Stimulated activated CD4-positive, alpha-beta T cell treated with anti-CD3 and anti-CD28 coated beads, TNF-alpha, amount 100 ng/mL, for 48 hours (primary cell): ENCODE measurements around the gene SLC9A1.

Experiments used
- DNase-seq, 3 donors: peaks; one replicate each; pipeline ENCODE4 v3.0.0-alpha.2; 2020; ENCODE audit warnings: low read depth in 3 of 3

The SLC9A1 gene

DNA sequence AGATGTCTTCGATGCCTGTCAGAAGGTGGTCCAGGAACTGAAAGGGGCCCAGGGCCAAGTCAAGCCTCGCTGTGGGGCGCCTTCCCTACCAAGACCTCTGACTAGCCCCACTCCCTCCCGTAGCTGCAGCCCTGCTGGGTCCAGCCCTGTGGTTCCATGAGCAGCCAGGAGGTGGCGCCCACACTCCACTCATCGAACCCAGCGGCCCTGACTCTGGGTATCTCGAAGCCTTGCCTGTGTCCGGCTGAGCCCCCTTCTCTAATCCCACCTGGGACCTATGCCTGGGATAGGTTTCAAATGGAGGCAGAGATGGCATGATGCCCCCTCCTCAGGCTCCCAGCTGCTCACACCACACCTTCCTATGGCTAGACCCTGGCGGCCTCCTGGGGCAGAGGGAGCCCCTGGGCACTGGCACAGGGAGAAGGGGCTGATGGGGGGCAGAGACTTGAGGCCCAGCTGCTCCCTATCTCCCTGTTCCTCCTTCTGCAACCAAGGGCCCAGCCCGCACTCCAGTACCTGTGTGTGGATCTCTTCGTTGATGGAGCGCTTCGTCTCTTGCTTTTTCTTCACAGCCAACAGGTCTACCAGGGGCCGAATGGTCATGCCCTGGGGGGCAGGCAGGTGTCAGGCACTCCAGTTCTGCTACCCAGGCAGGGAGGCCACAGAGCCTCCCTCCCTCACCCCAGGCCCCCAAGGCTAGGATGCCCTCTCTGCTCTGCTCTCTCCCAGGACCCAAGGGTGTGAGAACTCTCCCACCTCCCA lies 52.0 kb downstream of the SLC9A1 start:
- DNase-seq, result peak; percentile 57 to 72 (median 71)

DNA sequence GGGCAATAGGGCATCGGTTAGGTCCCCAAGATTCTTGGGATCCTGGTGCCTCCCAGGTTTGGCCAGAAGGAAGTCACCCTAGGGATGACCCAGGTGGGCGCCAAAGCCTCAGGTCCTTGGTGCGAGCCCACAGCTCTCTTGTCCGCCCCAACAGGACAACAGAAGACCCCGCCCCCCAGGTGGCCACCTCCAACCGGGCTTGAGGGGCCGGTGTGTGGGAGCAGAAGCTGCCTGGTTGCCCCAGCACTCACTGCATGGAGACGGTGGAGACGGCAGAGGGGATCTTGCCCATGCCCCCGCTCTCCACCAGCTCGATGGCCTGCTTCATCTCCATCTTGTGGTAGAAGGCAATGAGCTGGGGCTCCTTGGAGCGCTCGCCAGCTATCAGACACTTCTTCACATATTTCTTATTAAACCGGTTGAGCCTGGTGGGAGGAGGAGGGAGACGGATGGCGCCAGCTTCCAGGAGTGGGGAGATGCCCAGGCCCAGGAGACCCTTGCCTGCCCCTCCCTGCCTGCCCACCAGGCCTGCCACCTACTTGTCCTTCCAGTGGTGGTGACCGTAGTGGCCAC lies 52.7 kb downstream of the SLC9A1 start:
- no peak for DNase-seq

DNA sequence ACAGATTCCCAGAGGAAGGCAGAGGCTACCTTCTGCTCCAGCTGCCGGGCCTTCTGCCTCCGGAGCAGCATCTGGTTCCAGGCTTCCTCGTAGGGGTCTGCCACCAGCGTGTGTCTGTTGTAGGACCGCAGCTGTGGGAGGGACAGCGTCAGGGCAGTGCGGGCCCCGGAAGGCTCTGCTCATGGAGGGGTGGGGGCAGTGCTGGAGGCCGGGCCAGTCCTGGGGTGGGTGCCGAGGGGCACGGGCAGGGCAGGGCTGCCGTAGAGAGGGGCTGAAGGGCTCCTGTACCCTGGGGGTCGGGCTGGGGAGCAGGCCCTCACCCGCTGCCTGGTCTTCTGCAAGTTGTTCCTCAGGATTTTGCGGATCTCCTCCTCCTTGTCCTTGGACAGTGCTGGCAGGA lies 53.2 kb downstream of the SLC9A1 start:
- no peak for DNase-seq

DNA sequence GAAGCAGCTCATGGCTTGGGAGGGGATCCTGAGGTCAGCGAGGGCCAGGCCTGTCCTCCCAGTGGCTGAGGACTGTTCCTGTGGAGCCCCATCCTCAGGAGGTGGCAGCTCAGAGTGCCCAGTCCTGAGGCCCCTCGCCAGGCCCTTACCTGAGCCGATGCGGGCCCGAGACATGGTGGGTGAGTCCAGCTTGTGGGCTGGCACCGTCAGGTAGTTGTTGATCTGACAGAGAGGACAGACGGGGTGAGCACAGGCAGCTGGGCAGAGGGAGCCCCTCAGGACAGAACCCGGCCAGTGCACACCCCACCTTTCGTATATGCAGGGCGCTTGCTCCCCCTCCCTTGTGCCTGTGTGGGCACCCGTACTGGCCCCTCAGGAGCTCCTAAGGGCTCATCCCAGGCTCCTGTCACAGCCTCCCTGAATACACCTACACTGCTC lies 53.9 kb downstream of the SLC9A1 start:
- DNase-seq, result no peak

DNA sequence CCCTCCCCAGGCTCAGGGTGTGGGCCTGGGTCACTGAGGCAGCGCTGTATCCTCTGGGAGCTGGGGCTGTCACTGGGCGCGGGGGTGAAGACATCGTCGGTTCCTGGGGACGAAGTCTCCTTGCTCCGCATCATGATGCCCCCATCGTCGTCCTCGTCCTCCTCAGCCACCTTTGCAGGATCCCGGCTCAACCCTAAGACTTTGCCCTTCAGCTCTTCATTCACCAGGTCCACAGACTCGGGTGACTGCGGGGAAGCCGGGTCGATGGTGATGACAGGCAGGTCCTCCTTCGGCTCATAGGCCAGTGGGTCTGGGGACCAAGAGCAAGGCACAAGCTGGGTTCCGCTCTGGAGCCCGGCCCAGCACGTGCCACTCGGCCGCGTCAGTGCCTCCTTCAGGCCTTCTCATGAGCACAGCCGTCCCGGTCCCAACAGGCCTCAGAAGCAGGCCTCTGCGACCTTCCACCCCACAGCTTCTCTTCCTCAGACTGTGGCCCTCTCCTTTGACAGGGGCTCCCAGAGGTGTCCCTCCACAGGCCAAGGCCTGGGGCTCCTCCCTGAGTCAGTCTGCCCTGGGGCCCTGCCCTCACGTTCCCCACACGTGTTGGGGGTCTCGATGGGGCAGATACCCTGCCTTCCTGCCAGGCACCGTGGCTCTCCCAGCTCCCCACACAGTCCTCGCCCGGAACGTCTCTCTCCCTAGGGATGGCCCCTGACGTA lies 54.4 kb downstream of the SLC9A1 start:
- no peak for DNase-seq

DNA sequence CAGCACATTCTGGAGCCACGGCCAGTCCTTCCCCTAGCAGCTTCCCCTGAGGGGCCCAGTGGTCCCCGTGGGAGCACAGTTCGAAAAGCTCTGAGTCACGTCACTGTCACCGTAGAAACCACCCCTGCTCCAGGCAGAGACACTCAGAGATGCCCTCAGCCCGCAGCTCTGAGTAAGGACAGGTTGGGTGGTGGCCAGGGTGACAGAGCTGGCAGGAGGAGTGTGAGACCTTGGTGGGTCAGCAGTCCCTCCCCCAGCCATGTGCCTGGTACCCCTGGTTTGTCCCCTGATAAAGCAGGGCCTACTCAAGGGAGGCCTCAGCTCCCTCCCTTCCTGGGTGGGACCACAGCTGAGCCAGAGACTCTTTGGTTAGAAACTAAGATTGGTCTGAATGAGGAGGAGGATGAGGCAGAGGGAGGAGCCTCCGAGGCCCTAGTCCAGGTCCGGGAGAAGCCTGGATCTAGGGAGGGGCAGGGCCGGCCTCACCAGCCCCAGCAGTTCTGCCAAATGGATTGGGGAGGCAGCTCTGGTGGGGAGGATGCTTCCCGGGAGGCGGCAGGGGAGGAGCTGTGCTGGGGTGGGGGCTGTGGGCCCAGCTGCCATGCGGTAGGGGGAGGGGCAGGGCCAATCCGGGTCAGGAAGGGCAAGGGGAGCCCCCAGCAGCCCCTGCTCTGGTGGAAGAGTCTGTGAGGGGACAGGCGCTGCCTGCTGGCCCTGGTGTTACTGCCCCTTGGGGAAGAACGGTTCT lies 55.2 kb downstream of the SLC9A1 start:
- DNase-seq, result peak in 1 of 3 donors; percentile 40

DNA sequence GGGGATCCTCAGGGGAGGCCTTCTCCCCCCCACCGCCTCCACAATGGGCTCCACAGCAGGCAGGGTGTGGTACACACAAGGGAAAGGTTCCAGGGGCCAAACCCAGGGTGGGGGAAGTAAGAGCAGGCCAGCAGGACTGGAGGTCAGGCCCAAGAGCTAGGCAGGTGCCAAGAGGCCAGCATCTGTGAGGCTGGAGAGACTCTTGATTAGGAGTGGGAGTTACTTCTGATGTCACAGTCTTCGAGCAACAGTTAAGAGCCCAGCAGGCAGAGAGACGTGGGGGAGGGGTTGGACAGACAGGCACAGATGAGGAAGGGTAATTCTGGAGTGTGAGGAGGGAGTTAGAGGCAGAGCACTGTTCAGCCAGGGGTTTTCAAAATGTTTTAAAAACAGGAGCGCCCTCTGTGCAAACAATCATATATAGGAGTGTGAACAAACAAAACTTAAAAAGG lies 55.8 kb downstream of the SLC9A1 start:
- DNase-seq, result no peak

DNA sequence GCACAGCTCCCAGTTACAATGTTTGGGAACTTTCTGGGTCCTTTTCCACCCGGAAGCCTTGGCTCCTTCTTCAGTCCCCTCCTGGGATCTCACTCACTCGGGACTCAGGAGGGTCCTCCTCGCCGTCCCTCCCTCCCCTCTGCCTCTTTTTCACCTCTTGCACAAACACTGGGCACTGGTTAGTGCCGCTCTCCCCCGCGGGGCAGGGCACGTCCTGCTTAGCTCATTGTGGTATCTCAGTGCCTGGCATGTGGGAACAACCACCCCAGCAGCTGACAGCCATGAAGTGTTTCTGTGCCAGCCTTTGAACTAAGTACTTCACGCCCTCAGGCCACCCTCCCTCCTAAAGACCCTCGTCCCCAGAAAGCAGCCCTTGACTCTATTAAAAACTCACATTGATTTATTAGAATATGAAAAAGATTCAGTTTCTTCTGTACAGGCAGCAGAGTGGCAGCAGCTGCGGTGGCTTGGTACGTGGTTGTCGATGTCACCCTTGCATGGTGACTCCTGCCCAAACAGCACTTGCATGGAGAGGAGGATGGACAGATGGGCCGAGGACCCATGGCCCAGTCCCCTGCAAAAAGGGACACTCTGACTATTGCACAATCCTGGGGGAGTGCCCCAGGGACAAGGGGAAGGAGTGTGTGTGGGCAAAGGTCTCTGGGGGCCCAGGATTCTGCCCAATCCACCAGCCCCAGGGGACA lies 56.3 kb downstream of the SLC9A1 start:
- no peak for DNase-seq

DNA sequence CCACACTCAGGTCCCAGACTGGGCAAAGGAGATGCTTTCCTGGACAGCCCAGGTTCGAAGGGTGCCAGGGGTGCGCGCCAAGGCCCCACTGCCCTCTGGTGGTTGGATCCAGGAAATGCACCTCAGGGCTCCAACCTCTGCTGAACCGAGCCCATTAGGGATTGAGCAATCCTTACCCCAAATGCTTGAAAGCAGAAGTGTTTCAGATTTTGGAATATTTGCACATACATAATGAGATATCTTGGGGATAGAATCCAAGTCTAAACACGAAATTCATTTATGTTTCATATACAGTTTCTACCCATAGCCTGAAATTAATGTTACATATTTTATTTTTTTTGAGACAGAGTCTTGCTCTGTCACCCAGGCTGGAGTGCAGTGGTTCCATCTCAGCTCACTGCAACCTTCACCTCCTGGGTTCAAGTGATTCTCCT lies 57.4 kb downstream of the SLC9A1 start:
- DNase-seq, result peak; percentile 57 to 63 (median 61)

DNA sequence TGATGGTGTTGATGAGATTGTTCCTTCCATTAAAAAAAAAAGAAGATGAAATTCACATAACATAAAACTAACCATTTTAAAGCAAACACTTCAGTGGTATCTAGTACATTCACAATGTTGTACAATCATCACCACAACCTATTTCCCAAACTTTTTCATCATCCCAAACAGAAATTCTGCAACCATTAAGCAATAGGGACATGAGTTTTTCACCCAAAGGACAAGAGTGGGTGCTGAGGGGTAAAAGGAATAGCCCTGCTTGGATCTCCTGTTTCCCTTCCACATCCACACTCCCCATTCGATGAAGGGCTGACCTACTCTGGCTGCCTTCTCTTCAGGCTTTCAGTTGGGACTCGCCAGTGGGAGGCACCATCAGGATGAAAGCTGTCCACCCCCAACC lies 59.3 kb downstream of the SLC9A1 start:
- no peak for DNase-seq

DNA sequence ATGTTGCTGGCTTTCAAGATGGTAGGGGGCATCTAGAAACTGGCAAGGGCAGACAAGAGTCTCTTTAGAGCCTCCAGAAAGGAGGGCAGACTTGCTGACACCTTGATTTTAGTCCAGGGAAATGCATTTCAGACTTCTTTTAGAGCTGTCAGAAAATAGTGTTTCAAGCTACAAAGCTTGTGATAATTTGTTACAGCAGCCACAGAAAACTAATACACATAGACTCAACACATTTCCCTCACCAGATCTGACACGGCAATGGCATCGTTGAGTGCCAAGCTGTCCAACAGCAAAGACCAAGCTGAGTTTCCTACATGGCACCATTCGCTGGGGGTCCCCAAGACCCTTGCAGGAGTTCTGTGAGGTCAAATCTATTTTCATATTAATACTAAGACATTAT lies 62.0 kb downstream of the SLC9A1 start:
- no peak for DNase-seq

DNA sequence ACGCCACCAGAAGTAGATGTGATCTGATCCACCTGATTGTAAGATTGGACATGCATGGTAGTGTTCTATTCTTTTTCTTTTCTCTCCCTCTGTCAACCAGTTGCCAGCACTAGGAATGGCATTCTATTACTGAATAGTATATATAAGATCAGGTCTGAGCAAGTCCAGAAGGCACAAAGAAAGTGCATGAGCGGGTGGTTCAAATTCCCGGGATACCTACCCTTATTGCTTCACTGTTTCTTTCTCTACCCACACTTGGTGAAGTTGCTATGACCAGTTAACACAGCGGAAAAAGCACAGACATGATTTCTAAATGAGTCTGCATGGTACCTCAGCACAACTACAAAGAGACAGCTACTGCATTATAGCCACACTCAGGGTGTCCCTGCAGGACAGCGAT lies 64.0 kb downstream of the SLC9A1 start:
- no peak for DNase-seq

DNA sequence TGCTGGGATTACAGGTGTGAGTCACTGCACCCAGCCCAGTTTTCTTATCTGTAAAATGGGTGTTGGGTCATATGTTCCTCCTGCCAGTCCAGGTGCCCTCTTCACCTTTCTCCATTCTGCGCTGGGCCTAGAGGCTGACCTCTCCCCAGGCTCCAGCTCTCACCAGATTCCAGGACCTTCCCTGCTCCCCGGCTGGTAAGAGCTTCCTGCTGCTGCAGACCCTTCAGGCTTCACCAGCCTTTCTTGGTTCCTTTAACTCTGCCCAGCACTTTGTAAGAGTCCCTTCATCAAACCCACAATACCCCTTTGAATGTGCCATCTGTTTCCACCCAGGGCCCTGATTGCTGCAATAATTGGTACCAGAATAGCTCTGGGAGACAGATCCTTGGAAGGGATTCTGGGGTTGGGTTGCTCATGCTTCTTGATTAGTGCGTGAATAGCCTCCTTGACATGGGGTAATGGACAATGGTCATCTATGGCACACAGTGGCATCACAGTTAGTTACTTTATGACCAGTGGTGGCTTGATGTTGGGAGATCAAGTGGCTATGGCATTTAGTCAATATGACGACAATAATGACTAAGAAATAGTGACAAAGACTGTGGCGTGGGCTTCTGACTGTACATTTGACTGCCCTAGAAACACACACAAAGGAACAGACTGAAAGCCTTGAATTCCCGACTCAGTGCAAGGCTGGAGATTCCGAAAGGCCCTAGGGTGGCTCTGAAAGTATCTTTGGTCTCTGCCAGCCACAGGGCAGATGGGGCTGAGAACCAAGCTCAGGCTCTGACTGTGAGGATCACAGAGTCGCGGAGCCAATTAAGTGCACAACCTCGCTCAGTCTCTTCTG lies 67.3 kb downstream of the SLC9A1 start:
- no peak for DNase-seq

DNA sequence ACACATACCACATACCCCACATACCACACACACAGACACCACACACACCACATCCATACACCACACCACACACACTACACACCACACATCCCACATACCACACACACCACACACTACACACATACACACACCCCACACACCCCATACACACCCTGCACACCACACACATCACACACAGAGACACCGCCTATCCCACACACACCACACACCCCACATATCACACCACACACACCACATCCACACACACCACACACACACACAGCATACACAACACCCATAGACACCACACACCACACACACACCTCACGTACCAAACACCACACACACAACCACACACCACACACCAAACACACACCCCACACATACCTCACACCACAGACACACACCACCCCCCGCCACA lies 68.3 kb downstream of the SLC9A1 start:
- no peak for DNase-seq

DNA sequence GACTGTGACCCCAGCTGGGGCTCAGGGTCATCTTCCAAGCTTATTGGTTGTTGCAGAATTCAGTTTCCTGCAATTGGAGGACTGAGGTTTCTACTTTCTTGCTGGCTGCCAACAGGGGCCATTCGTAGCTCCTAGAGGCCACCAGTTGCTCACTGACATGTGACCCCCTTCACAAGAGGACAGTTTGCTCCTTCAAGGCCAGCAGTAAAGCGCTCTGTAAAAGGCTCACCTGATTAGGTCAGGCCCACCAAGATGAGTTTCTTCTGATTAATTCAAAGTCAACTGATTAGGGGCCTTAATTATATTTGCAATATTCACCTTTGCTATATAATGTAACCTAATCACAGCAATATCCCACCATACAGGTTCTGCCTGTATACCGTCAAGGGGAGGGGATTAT lies 68.9 kb downstream of the SLC9A1 start:
- DNase-seq, result no peak

DNA sequence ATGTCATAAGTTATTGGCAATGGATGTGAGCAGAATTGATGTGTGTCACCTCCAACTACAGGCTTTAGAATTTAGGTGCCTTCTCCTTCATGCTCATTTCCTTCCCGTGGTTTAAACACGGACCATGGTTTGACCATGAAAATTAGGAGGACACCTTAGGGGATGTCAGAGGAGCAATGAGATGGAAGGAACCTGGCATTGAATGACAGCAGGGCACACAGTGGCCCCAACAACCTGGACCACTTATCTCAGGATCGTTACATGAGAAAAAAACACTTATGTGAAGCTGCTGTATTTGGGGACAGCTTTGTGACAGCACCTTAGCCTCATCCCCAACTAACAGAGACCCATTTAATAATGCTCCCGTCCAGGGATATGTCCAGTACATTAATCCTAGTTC lies 70.8 kb downstream of the SLC9A1 start:
- DNase-seq, result no peak

DNA sequence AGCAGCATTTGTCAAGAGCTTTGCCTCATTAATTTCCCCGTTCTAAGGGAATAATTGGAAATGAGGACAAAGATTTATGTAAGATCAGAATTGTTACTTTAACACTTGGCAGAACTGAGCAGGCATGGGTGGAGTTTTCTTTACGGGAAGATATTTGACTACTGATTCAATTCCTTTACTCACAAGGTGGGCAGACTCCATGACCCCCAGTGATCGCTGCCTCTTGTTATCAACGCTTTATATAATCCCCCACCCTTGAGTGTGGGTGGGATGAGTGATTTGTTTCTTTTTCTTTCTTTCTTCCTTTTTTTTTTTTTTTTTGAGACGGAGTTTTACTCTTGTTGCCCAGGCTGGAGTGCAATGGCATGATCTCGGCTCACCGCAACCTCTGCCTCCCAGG lies 77.0 kb downstream of the SLC9A1 start:
- DNase-seq, result no peak

DNA sequence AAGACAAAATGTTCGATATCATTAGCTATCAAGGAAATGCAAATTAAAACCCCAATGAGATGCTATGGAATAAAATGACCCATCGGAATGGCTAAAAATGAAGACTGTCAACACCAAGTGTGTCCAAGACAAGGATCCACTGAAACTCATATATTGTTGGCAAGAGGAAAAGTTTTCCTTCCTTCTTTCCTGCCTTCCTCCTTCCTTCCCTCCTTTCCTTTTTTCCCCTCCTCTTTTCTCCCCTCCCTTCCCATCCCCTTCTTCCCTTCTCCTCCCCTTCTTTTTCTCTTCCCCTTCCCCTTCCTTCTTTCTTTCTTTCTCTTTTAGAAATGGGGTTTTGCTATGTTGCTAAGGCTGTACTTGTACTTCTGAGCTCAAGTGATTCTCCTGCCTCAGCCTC lies 78.1 kb downstream of the SLC9A1 start:
- no peak for DNase-seq

DNA sequence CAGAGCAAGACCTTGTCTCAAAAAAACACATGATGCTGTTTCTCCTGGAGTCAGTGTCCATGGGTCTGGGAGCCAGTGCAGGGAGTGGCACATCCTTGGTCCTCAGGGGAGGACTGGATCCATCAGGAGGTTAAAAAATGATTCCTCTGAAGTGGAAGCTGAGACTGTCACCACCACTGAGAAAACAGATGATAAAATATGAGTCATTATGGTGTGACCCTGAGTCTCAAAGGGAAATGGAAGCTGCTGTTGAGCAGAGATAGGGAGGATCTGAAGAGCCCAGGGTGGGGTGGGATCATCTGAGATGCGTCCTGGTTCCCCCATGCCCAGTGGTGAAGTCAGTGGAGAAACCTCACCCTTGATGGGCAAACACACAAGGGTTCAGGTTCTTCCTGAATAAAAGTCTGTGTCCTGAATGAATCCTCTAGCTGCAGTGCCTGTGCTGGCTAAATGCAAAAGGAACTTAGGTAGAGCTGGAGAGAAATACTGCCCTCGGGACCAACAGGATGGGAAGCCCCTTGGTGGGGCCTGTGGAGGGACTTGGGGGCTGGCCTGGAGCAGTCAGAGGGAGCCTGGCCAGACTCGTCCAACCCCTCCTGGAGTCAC lies 80.6 kb downstream of the SLC9A1 start:
- no peak for DNase-seq

DNA sequence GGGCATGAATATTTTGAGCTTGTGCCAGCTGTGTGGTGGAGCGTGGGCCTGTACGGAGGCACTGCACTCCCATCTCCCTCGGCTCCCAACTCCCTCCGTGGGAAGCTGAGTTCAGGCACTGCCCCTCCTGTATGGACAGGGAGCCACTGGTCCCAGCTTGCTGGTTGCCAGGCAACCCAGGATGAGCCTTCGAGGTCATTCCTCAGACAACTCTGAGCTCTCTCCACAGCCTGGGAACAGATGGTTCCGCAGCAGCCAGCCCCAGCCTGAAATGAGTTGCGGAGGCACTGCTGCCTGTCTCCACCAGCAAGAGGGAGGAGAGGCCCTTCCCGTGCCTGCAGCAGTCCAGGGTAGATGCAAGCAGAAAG lies 83.9 kb downstream of the SLC9A1 start:
- no peak for DNase-seq
